Right cardiac atrium (tissue), 5 donors: ENCODE data around the gene HAP1. TPM values are rescaled to one million over a fixed set of nuclear protein-coding genes. Genes with fewer than 3 reads are reported as not detected.
"Not testable (repeated sequence)": the region's sequence is repeated elsewhere in the genome, so short reads cannot be mapped to it uniquely, and the experiment has no call there.

Experiments
- ATAC-seq, 2 donors: fragments of 200-7000 bp; cut with Tn5 transposase; one replicate each; pipeline versions ENCODE4 v1.8.0 to v1.9.1; 2020; ENCODE audit warnings: moderate library complexity in 2 of 2, mild to moderate bottlenecking in 1 of 2
- DNase-seq, 3 donors: peaks; one replicate each; pipeline ENCODE4 v3.0.0-alpha.2; 2020
- H3K27ac ChIP-seq: one replicate; pipeline ENCODE4 v1.5.1; 2013; ENCODE audit warnings: mild to moderate bottlenecking, low read length, control low read depth, moderate library complexity
- H3K27me3 ChIP-seq: one replicate; pipeline ENCODE4 v1.6.1; 2013; ENCODE audit not compliant: control insufficient read depth, insufficient read depth
- H3K4me1 ChIP-seq: one replicate; pipeline ENCODE4 v1.6.1; 2013; ENCODE audit warnings: low read length; ENCODE audit not compliant: control insufficient read depth, insufficient read depth
- H3K4me3 ChIP-seq: one replicate; pipeline ENCODE4 v1.5.1; 2013; ENCODE audit warnings: low read length, control low read depth
- H3K9me3 ChIP-seq: one replicate; pipeline ENCODE4 v1.6.1; 2013; ENCODE audit warnings: low read length; ENCODE audit not compliant: control insufficient read depth
- WGBS: extraction: QIAGEN DNeasy Blood & Tissue Kit; methylation state at CpG from one replicate; pipeline ENCODE4 v1.1.7; 2013; 5-methylcytosine and 5-hydroxymethylcytosine counted together
- intact Hi-C, 4 donors: fragments of 100-400 bp; cut with DNase I; formaldehyde crosslinking; loops; one replicate each; pipeline versions ENCODE4 v1.11.0 to v1.14.0; 2022 to 2023
- polyA plus RNA-seq: library from polyadenylated mRNA; stranded (reverse); fragments of 200-250 nt; gene quantifications from one replicate; pipeline ENCODE4 v1.2.3, GENCODE V29; 2013
- total RNA-seq, 4 donors: library from RNA; stranded (reverse); fragmentation: NEBNext Ultra II Directional; extraction: Animal tissue kit (Norgen Biotek cat#: 25700); gene quantifications; one replicate each; pipeline ENCODE4 v1.2.1, GENCODE V29; 2021
- donor health status: healthy with polysubstance abuse.
- donor health status: DM: no; HTN: yes; CAD: no.
- donor health status: DM: no; HTN: no; CAD: no.
- donor health status: DM: no; HTN: yes; CAD: no; lungs with severe emphysema.
- donor health status: DM: yes; HTN: yes; CAD: no.

Gene HAP1
- total and polyA plus RNA-seq, 5 donors: 0.05 TPM; not detected in 4

DNA sequence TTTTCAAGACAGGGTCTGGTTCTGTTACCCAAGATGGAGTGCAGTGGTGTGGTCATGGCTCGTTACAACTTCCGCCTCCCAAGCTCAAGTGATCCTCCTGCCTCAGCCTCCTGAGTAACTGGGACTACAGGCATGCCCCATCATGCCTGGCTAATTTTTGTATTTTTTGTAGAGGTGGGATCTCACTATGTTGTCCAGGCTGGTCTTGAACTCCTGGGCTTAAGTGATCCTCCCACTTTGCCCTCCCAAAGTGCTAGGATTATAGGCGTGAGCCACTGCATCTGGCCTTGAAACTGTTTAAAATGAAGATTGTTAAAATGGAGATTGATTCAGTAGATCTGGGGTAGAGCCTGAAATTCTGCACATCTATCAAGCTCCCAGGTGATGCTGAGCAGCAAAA is 33.6 kb downstream of the HAP1 start:
- DNase-seq, H3K9me3 ChIP-seq, ATAC-seq, H3K4me3 ChIP-seq, H3K4me1 ChIP-seq, intact Hi-C loops, H3K27me3 ChIP-seq, H3K27ac ChIP-seq: not testable (repeated sequence)
- WGBS: 88% methylated on average over 3 of the region's 3 CpGs

DNA sequence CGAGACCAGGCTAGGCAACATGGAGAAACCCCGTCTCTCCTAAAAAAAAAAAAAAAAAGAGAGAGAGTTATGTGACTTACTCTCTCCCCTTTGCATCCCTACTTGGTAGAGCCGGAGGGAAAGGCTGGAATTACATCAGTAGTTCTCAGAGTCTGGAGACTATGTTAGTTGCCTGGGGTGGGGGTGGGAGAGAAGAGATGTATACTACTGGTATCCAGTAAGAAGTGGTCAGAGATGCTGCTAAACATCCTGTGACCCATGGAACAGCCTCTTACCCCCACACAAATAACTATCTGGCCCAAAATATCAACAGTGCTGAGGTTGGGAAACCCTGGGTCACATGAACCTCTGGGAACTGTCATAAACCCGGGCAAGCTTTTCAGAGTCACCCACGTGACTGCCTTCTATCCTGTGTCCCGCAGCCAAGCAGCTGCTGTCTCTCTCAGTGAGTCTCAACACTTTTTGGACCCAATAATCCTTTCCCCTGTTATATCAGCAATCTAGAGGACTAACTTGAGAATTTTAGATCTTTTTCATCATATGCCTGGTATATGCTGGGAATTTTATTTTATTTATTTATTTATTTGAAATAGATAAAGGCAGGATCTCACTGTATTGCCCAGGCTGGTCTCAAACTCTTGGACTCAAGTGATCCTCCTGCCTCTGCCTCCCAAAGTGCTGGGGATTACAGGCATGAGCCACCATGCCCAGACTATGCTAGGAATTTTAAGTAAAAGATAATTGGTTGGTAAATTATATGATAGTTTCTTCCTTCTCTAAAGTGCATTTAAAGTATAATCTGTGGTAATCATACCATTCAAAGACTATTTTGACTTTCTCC is 37.1 kb downstream of the HAP1 start:
- WGBS: 35% methylated on average over 6 of the region's 6 CpGs
- ATAC-seq (peak; percentile 67 to 86), DNase-seq (peak; percentile 75 to 90 (median 83))
- H3K4me3 ChIP-seq: no peak overlapping the region
- intact Hi-C loops: no loop called here
- peaks cover 3% of the 10 kb centered on the region for H3K4me1 ChIP-seq
- H3K27me3 ChIP-seq: no peaks in the 10 kb centered on the region
- H3K9me3 ChIP-seq: no peaks in the 10 kb centered on the region
- no peak overlapping the region for H3K27ac ChIP-seq

DNA sequence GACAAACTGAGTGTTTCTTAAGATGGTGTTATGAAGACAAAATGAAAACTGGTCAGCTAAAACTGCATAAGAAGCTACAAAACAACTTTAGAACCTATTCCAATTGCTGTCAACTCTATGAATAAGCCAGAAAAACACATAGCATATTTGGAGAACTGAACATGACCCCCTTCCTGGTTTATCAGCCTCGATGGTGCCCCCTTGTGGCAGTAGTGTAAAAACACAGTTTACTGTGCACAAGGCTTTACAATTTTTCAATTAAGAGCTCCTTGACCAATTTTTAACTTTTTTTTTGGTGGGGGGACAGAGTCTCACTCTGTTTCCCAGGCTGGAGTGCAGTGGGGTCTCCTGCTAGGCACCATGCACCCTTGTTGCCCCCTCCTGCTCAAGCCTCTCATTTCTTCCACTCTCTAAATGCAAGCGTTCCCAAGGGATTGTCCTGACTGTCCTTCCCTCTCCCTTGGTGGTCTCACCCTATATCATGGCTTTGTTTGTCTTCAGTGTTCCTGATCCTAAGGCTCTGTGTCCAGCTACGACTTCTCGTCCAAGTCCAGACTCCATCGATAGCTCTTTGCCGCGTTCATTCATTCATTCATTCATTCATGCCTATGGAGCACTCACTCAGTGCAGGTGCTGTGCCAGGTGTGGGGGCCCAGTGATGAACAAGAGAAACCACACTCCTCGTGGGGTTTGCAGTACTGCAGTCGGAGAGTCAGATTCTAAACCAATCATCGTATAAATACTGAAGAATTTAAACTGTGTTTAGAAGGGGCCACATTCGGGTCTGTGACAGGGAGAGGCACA is 38.3 kb downstream of the HAP1 start:
- ATAC-seq (peak in 1 of 2 donors; percentile 9), DNase-seq (peak in 1 of 3 donors; percentile 65)
- no peak overlapping the region for H3K27ac ChIP-seq
- WGBS: 47% methylated on average over 11 of the region's 11 CpGs
- intact Hi-C loops: no loop called here
- no peaks in the 10 kb centered on the region for H3K9me3 ChIP-seq
- H3K4me3 ChIP-seq: no peak overlapping the region
- H3K27me3 ChIP-seq: no peaks in the 10 kb centered on the region
- peaks cover 4% of the 10 kb centered on the region for H3K4me1 ChIP-seq

DNA sequence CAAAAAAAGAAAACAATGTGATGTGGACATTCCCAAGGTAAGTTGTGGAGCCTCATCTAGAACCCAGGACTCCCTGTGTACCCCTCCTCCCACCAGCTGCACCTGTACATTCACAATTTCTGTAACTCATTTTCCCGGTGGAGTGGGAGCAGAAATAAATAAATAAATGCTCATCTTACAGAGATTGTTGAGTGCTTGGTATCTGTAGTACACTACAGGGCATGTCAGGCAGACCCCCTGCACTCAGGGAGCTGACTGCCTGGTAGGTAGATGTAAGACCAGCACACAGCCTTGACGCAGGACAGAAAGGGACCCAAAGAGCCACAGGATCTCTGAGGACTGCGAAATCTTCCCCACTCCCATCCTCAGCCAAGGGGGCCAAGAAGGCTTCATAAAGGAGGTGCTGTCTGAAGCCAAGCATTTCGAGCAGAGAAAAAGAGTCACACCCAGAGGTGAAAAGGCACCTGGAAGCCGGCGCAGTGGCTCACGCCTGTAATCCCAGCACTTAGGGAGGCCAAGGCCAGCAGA is 39.2 kb downstream of the HAP1 start:
- no peak overlapping the region for H3K27ac ChIP-seq
- intact Hi-C loops: no loop called here
- DNase-seq (no peak), ATAC-seq (peak; percentile 5 to 15)
- H3K27me3 ChIP-seq: no peaks in the 10 kb centered on the region
- no peak overlapping the region for H3K4me3 ChIP-seq
- WGBS: 74% methylated on average over 7 of the region's 7 CpGs
- peaks cover 11% of the 10 kb centered on the region for H3K4me1 ChIP-seq
- no peaks in the 10 kb centered on the region for H3K9me3 ChIP-seq

DNA sequence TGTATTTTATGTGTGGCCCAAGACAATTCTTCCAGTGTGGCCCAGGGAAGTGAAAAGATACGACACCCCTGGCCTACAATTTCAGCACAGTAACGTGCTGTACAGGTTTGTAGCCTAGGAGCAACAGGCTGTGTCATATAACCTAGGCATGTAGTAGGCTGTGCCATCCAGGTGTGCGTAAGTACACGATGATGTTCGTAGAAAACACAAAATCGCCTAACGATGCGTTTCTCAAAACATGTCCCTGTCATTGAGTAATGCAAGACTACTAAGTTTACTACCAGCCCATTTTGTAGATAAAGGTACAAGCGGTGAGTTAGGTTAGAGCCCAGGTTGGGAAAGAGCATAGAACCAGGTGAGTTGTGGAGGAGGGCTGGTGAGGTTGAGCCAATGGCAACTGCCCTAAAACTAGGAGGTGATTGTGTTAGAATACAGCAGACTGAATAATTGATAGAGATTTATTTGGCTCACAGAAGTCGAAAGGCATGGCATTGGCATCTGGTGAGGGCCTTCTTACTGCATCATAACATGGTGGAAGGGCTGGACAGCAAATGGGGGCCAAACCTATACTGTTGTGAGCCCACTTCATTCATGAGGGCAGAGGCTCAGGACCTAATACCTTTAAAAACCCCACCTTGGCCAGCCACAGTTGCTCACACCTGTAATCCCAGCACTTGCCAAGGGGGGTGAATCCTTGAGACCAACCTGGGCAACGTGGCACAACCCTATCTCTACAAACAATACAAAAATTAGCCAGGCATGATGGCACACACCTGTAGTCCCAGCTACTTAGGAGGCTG is 41.5 kb downstream of the HAP1 start:
- Histone ChIP-seq H3K27ac (no peak overlapping the region), H3K27me3 (no peaks in the 10 kb centered on the region), H3K4me1 (peaks cover 11% of the 10 kb centered on the region), H3K4me3 (no peak overlapping the region), H3K9me3 (no peaks in the 10 kb centered on the region)
- ATAC-seq: no peak
- DNase-seq: no peak
- WGBS: 86% methylated on average over 11 of the region's 11 CpGs
- intact Hi-C loops: no loop called here

DNA sequence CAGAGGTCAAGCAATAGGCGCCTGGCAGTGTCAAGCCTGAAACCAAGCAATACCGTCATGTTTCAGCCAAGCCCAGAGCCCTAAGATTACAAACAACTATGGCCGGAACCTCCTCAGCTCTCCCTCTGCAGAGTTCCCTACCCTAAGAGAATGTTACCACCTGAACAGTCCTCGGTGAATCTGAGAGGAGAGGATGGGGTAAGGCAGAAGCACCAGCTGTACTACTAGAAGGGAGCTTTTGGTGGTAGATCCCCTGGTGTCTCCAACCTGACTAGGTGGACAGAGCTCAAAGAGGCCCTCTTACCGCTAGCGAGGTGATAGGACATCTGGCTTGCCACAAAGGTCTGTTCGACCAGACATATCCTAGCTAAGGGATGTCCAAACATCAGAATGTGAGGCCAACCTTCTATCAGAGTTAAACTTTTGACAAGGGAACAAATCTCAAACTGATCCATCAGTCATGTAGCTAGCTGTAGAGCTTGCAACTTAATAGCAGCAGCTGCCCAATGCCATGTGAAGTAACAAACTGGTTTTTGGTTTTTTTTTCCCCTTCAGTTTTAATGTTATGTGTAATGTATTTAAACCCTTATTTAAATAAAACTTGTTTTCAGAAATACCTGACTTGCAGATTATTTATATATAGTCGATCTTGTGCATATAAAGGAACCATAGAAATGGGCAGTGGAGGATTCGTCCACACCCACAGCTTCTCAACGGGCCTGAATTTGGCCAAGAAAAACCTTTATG is 43.2 kb downstream of the HAP1 start:
- intact Hi-C loops: no loop called here
- ATAC-seq: no peak

DNA sequence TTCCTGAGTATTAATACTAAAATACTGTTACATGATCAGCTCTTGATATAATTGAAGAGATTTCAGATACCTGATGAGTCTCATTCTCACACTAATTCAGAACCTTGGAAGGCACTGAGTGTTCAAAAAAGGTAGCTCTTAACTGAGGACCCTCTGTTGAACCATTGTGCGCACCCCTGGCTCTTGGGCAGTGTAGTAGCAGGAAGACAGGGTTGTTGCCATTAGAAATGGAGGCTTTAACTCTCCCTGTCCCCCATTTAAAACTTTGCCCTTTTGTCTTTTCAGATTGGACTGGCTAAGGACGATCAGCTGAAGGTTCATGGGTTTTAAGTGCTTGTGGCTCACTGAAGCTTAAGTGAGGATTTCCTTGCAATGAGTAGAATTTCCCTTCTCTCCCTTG is 43.9 kb downstream of the HAP1 start:
- H3K9me3 ChIP-seq: no peaks in the 10 kb centered on the region
- ATAC-seq (no peak), DNase-seq (no peak)
- no peaks in the 10 kb centered on the region for H3K27me3 ChIP-seq
- H3K4me1 ChIP-seq: peaks cover 8% of the 10 kb centered on the region
- H3K4me3 ChIP-seq: peak overlapping the region; percentile 76
- 60% methylated on average over 2 of the region's 2 CpGs for WGBS
- intact Hi-C loops: no loop called here
- no peak overlapping the region for H3K27ac ChIP-seq

More for the DNA sequence above, 43.2 kb downstream of the HAP1 start:
- DNase-seq: no peak
- no peaks in the 10 kb centered on the region for H3K27me3 ChIP-seq
- WGBS: 71% methylated on average over 10 of the region's 10 CpGs
- H3K4me3 ChIP-seq: no peak overlapping the region
- H3K4me1 ChIP-seq: peaks cover 8% of the 10 kb centered on the region
- H3K9me3 ChIP-seq: no peaks in the 10 kb centered on the region
- no peak overlapping the region for H3K27ac ChIP-seq

DNA sequence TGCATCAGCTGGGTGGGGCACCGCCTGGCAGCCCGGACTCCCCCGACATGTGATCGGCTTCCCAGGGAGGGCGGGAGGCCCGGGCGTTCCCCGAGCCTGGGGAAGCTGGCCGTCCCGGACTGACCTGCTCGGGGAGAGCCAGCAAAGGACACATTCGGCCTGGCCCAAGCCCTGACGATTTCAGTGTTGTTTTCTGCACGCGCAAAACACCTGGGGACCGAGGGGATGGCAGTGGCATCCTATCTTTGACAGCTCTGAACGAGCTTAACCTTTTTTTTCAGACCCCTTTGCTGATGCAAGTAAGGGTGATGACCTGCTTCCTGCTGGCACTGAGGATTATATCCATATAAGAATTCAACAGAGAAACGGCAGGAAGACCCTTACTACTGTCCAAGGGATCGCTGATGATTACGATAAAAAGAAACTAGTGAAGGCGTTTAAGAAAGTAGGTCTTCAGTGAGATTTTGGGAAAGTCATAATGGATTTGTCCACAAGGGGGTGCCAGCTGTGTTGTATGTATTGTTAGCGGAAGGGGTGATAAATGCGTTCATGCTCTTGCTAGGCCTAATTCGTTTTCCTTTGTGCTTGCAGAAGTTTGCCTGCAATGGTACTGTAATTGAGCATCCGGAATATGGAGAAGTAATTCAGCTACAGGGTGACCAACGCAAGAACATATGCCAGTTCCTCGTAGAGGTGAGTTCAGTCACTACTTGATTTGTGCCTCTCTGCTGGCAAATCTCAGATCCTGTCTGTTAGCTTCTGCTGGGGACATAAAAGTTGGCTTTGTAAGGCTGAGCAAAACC is 44.7 kb downstream of the HAP1 start:
- WGBS: 2% methylated on average over 27 of the region's 27 CpGs
- no peak for DNase-seq

DNA sequence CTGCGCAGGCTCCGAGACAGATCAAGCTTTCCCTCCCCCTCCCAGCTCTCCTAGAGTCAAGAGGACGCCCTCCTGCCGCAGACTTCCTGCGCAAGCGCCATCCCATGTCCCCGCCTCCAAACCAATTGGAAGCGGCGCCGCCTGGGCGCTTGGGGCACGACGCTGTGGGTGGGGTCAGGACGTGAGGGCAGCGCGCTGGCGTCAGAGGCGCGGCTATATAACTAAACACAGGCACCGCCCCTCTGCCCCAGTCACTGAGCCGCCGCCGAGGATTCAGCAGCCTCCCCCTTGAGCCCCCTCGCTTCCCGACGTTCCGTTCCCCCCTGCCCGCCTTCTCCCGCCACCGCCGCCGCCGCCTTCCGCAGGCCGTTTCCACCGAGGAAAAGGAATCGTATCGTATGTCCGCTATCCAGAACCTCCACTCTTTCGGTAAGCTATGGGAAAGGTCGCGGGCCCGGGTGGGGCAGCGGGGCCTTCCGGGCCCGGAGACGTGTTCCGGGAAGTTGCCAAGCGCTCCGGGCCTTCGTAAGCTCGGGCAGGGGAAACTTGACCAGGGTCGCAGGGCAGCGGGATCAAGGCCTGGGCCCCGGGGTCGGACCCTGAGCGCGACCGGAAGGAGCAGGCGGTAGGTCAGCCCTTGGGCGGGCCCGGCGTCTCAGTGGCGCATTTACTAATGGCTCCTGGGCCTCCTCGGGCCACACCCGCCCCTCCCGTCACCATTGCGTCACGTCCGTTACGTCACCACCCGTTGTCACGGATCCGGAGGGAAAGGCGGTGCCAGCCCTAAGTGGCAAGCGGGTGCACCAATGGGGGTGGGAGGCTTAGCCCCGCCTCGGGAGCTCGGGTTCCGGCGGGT is 45.6 kb downstream of the HAP1 start, which contains the start of gene EIF1:
EIF1 (plus strand) TSS at position 245 of the 856 bp plus-strand sequence; CDS start at position 399, 154 bp downstream.
- Histone ChIP-seq H3K27ac (peak within 1 kb of the TSS; percentile 98), H3K27me3 (no peaks in the 10 kb centered on the region), H3K4me3 (peak within 1 kb of the TSS; percentile 76), H3K9me3 (no peaks in the 10 kb centered on the region), H3K4me1 (peaks cover 8% of the 10 kb centered on the region)
- ATAC-seq (peak; percentile 91 to 94), DNase-seq (peak; percentile 100)
- intact Hi-C loops: no loop called here
- under 1% methylated on average over 81 of the region's 81 CpGs for WGBS

More for the DNA sequence above, 44.7 kb downstream of the HAP1 start:
- intact Hi-C loops: no loop called here
- Histone ChIP-seq H3K4me3 (peak overlapping the region; percentile 76), H3K4me1 (peaks cover 8% of the 10 kb centered on the region), H3K27me3 (no peaks in the 10 kb centered on the region), H3K27ac (peak overlapping the region; percentile 92), H3K9me3 (no peaks in the 10 kb centered on the region)
- no peak for ATAC-seq
